ENCODE data around the gene EPHA10. TPM values are rescaled to one million over a fixed set of nuclear protein-coding genes. Genes with fewer than 3 reads are reported as not detected.
A peak's percentile ranks its signal among the peaks of the same experiment; 100 is the strongest.

EPHA10 gene
- 1.8 and 2.2 TPM in 2 replicates for total RNA-seq (2014; rRNA removed; shearing (Covaris generic))

GRCh38 chr1:37764888-37765441 lies at the start of gene EPHA10:
EPHA10 (minus strand) TSS chr1:37765120; CDS start chr1:37765066, 54 bp downstream.
- DNase-seq (ENCODE audit: low spot score): no peak

- DNase-seq (ENCODE audit: low spot score): no peak
These were observed 49.3 kb upstream of the EPHA10 start for GRCh38 chr1:37814252-37814651.

- DNase-seq (ENCODE audit: low spot score): no peak
These were observed 48.7 kb upstream of the EPHA10 start for GRCh38 chr1:37813529-37814145.

GRCh38 chr1:37811027-37811655 lies 46.2 kb upstream of the EPHA10 start:
- DNase-seq (ENCODE audit: low spot score): peak; percentile 88

- DNase-seq (ENCODE audit: low spot score): no peak
These were observed 45.0 kb upstream of the EPHA10 start for GRCh38 chr1:37809942-37810341.

GRCh38 chr1:37808369-37809319 lies 43.7 kb upstream of the EPHA10 start:
- peak; percentile 62 for DNase-seq (ENCODE audit: low spot score)

- peak; percentile 91 for DNase-seq (ENCODE audit: low spot score)
These were observed 42.8 kb upstream of the EPHA10 start, which contains the start of the genes C1orf122 and YRDC for GRCh38 chr1:37807555-37808368. C1orf122 (plus strand) TSS chr1:37807790; CDS start chr1:37808405, 615 bp downstream. YRDC (minus strand) TSS chr1:37808208; CDS start chr1:37808180, 28 bp downstream.

GRCh38 chr1:37807220-37807554 lies 42.3 kb upstream of the EPHA10 start:
- no peak for DNase-seq (ENCODE audit: low spot score)

- DNase-seq (ENCODE audit: low spot score): no peak
These were observed 37.5 kb upstream of the EPHA10 start for GRCh38 chr1:37802439-37802838.

- DNase-seq (ENCODE audit: low spot score): no peak
These were observed 32.9 kb upstream of the EPHA10 start for GRCh38 chr1:37797750-37798345.

GRCh38 chr1:37795340-37796125 lies 30.6 kb upstream of the EPHA10 start:
- DNase-seq (ENCODE audit: low spot score): peak; percentile 28

GRCh38 chr1:37794372-37795339 lies 29.7 kb upstream of the EPHA10 start:
- peak; percentile 15 for DNase-seq (ENCODE audit: low spot score)

GRCh38 chr1:37793773-37794371 lies 29.0 kb upstream of the EPHA10 start, which contains the start of gene MANEAL:
MANEAL (plus strand) TSS chr1:37793847; CDS start chr1:37794183, 336 bp downstream.
- DNase-seq (ENCODE audit: low spot score): peak; percentile 65

- no peak for DNase-seq (ENCODE audit: low spot score)
These were observed 28.2 kb upstream of the EPHA10 start for GRCh38 chr1:37792943-37793686.

GRCh38 chr1:37782491-37782890 lies 17.6 kb upstream of the EPHA10 start:
- DNase-seq (ENCODE audit: low spot score): no peak

- no peak for DNase-seq (ENCODE audit: low spot score)
These were observed 13.7 kb upstream of the EPHA10 start for GRCh38 chr1:37778654-37779053.

- no peak for DNase-seq (ENCODE audit: low spot score)
These were observed 12.1 kb upstream of the EPHA10 start for GRCh38 chr1:37776946-37777516.
